ENCODE data around the gene ZNF143. TPM values are rescaled to one million over a fixed set of nuclear protein-coding genes. Genes with fewer than 3 reads are reported as not detected.

ZNF143 gene
- total and polyA plus RNA-seq, 2 of the 13 experiments (the other 11 are each of a cell fraction or from before 2014, with no cell fraction given): 22.4 to 35.6 TPM

- WGBS (ENCODE audit: low lambda C conversion rate): under 1% methylated on average over 21 of the region's 43 CpGs
- ChIA-PET POLR2A (interaction anchor here (1.1 to 3.3 kb wide), 10 partner anchors 8 to 308 kb away, joined by 3 to 35 read pairs (median 8); partner anchors contain the start of gene ZNF143), CTCF (ENCODE audit: low intra/inter-chr PET ratio, low total read pairs) (interaction anchor here (1.4 kb wide), 1 partner anchor 38 kb away, joined by 4 read pairs; no protein-coding TSS in a partner anchor)
- Histone ChIP-seq H3K36me3 (replicated peaks in 1 of 2; ENCODE audit: control insufficient read depth in 1 of 2, insufficient read depth in 2 of 2, low read length in 2 of 2) (peaks cover 3 to 32% of the 10 kb centered on the region in 2 experiments), H2AFZ (ENCODE audit: low read length) (no peak overlapping the region), H3K79me2 (ENCODE audit: insufficient read depth, low read length) (peaks cover 59% of the 10 kb centered on the region), H3K9ac (ENCODE audit: insufficient read depth, low read depth, low read length) (peak overlapping the region; percentile 98), H3K4me1 (ENCODE audit: insufficient read depth, low read length) (peaks cover 64% of the 10 kb centered on the region), H3K27me3 (ENCODE audit: control insufficient read depth in 1 of 2, insufficient read depth in 2 of 2, low read length in 2 of 2) (no peaks in the 10 kb centered on the region; a peak in 1 of 5 replicates), H3K27ac (ENCODE audit: extremely low read length, insufficient read depth, low read length) (peak overlapping the region; percentile 100), H3K9me3 (ENCODE audit: low read length) (no peaks in the 10 kb centered on the region), H4K20me1 (ENCODE audit: insufficient read depth, low read length) (peaks cover 7% of the 10 kb centered on the region; the same call in 1 of the 2 replicates), H3K4me3 (replicated peaks in 1 of 3; ENCODE audit: insufficient read depth in 1 of 3, low read depth in 2 of 3, low read length in 3 of 3) (peak overlapping the region; percentile 78 to 90 (median 87)), H3K4me2 (ENCODE audit: low read depth, low read length) (peak overlapping the region; percentile 71)
- no peak for ATAC-seq
- FAIRE-seq: no peak
- no peak for DNase-seq (ENCODE audit: low spot score)
- in situ Hi-C loops (cut with HindIII; ENCODE audit: extremely low pct_ligation_motif_present, low pct_unique_long_range_greater_than_20kb): loop anchor here (5.0 kb wide), 2 partner anchors 38 to 42 kb away; no protein-coding TSS in a partner anchor
- intact Hi-C loops (cut with micrococcal nuclease; ENCODE audit: unreplicated experiment): loop anchor here (2.0 to 5.0 kb wide), 2 partner anchors 38 to 112 kb away; partner anchors contain the start of gene ZNF143
- TSS peak; percentile 70 for BruUV-seq (replicated peaks)
- TF ChIP-seq ZSCAN31 (CRISPR knock-in tag; IDR thresholded peaks at IDR 0.05; ENCODE audit: low read depth) (peak; percentile 56; the same call in 1 of the 2 replicates), ZNF431 (CRISPR knock-in tag; IDR thresholded peaks at IDR 0.05; ENCODE audit: borderline replicate concordance, low read depth) (0 out of 2 replicates have a peak, but pooled peaks have one; percentile 46), ZNF253 (CRISPR knock-in tag; IDR thresholded peaks at IDR 0.05; ENCODE audit: borderline replicate concordance) (no peak), POLR2A (IDR thresholded peaks at IDR 0.05; ENCODE audit: insufficient read depth in 1 of 2, low read depth in 2 of 2, low read length in 2 of 2) (peak in 1 of 2 experiments; percentile 45; a peak in 1 of 4 replicates), THAP7 (CRISPR knock-in tag; IDR thresholded peaks at IDR 0.05) (0 out of 2 replicates have a peak, but pooled peaks have one; percentile 36), ZSCAN30 (CRISPR knock-in tag; IDR thresholded peaks at IDR 0.05) (peak; percentile 86; the same call in 1 of the 2 replicates), PHF20 (CRISPR knock-in tag; IDR thresholded peaks at IDR 0.05) (peak; percentile 30; the same call in 1 of the 2 replicates), HDAC1 (CRISPR knock-in tag; IDR thresholded peaks at IDR 0.05) (no peak; the same call in 1 of the 2 replicates), ZSCAN20 (CRISPR knock-in tag; IDR thresholded peaks at IDR 0.05; ENCODE audit: borderline replicate concordance) (no peak), KLF12 (CRISPR knock-in tag; IDR thresholded peaks at IDR 0.05; ENCODE audit: borderline replicate concordance) (no peak), MIXL1 (CRISPR knock-in tag; IDR thresholded peaks at IDR 0.05) (0 out of 2 replicates have a peak, but pooled peaks have one; percentile 2), PLRG1 (conservative IDR thresholded peaks at IDR 0.05) (no peak)
- TF ChIP-seq, protein P1, sequence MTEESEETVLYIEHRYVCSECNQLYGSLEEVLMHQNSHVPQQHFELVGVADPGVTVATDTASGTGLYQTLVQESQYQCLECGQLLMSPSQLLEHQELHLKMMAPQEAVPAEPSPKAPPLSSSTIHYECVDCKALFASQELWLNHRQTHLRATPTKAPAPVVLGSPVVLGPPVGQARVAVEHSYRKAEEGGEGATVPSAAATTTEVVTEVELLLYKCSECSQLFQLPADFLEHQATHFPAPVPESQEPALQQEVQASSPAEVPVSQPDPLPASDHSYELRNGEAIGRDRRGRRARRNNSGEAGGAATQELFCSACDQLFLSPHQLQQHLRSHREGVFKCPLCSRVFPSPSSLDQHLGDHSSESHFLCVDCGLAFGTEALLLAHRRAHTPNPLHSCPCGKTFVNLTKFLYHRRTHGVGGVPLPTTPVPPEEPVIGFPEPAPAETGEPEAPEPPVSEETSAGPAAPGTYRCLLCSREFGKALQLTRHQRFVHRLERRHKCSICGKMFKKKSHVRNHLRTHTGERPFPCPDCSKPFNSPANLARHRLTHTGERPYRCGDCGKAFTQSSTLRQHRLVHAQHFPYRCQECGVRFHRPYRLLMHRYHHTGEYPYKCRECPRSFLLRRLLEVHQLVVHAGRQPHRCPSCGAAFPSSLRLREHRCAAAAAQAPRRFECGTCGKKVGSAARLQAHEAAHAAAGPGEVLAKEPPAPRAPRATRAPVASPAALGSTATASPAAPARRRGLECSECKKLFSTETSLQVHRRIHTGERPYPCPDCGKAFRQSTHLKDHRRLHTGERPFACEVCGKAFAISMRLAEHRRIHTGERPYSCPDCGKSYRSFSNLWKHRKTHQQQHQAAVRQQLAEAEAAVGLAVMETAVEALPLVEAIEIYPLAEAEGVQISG (CRISPR knock-in tag; IDR thresholded peaks at IDR 0.05): 0 out of 2 replicates have a peak, but pooled peaks have one; percentile 6
- TF ChIP-seq, protein P2, sequence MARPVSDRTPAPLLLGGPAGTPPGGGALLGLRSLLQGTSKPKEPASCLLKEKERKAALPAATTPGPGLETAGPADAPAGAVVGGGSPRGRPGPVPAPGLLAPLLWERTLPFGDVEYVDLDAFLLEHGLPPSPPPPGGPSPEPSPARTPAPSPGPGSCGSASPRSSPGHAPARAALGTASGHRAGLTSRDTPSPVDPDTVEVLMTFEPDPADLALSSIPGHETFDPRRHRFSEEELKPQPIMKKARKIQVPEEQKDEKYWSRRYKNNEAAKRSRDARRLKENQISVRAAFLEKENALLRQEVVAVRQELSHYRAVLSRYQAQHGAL (CRISPR knock-in tag; IDR thresholded peaks at IDR 0.05; ENCODE audit: not compliant biosample characterization): no peak
- TF ChIP-seq, protein P3, sequence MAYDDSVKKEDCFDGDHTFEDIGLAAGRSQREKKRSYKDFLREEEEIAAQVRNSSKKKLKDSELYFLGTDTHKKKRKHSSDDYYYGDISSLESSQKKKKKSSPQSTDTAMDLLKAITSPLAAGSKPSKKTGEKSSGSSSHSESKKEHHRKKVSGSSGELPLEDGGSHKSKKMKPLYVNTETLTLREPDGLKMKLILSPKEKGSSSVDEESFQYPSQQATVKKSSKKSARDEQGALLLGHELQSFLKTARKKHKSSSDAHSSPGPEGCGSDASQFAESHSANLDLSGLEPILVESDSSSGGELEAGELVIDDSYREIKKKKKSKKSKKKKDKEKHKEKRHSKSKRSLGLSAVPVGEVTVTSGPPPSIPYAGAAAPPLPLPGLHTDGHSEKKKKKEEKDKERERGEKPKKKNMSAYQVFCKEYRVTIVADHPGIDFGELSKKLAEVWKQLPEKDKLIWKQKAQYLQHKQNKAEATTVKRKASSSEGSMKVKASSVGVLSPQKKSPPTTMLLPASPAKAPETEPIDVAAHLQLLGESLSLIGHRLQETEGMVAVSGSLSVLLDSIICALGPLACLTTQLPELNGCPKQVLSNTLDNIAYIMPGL (CRISPR knock-in tag; IDR thresholded peaks at IDR 0.05; ENCODE audit: borderline replicate concordance in 1 of 2, low read depth in 1 of 2): no peak
Measured at GRCh38 chr11:9574622-9575259, 113.9 kb downstream of the ZNF143 start.
